ENCODE measurements around the gene ADH1B. TPM values are rescaled to one million over a fixed set of nuclear protein-coding genes. Genes with fewer than 3 reads are reported as not detected.

The ADH1B gene
- total and polyA plus RNA-seq, 4 donors, result 38.3 to 1,460 (median 911) TPM

DNA sequence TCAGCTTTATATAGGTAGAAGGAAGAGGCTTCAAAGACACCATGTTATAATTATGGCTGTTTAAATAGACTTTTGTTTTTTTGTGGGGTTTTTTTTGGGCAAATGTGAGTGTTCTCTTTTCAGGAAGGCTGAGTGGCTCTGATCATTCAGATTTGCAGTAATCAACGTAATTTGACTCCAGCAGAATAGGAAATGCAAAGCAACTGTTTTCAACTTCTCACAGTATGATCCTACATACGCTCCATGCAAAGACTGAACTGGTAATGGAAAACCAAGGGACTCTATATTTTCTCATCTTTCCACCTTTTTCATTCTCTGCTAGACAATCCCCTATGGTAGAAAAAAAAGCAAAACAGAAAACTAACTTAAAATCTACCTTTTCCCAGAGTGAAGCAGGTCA, 10.8 kb downstream of the ADH1B start:
- Histone ChIP-seq H3K27me3 (ENCODE audit: control insufficient read depth in 4 of 4, insufficient read depth in 4 of 4, low read length in 3 of 4) (no peaks in the 10 kb centered on the region), H3K4me3 (ENCODE audit: low read depth in 1 of 3, low read length in 3 of 3) (no peak overlapping the region), H3K9ac (ENCODE audit: low read depth in 1 of 2, low read length in 2 of 2) (no peak overlapping the region), H3K9me3 (ENCODE audit: control insufficient read depth in 4 of 4, low read length in 3 of 4) (no peaks in the 10 kb centered on the region), H3K36me3 (ENCODE audit: control insufficient read depth in 4 of 4, insufficient read depth in 3 of 4, low read depth in 1 of 4, low read length in 3 of 4) (peaks cover 5 to 60% (median 33%) of the 10 kb centered on the region in 4 donors), H3K4me1 (ENCODE audit: control insufficient read depth in 4 of 4, insufficient read depth in 4 of 4, low read length in 3 of 4) (peaks cover 0 to 1% (median 0%) of the 10 kb centered on the region in 4 donors), H3K27ac (ENCODE audit: low read depth in 1 of 2, low read length in 2 of 2) (no peak overlapping the region)
- 71% methylated on average over 2 of the region's 2 CpGs for WGBS
- TF ChIP-seq REST (IDR thresholded peaks at IDR 0.05) (no peak), SP1 (IDR thresholded peaks at IDR 0.05) (no peak), MAX (IDR thresholded peaks at IDR 0.05) (no peak), CTCF (IDR thresholded peaks at IDR 0.05; ENCODE audit: low read depth, low read length, missing input control) (no peak), TAF1 (conservative IDR thresholded peaks at IDR 0.05) (no peak), HNF4G (IDR thresholded peaks at IDR 0.05) (no peak), YY1 (IDR thresholded peaks at IDR 0.05) (no peak), RXRA (IDR thresholded peaks at IDR 0.05) (no peak), HNF4A (conservative IDR thresholded peaks at IDR 0.05) (no peak), NR2F2 (IDR thresholded peaks at IDR 0.05) (no peak), GABPA (IDR thresholded peaks at IDR 0.05 in 1 of 2, conservative IDR thresholded peaks at IDR 0.05 in 1 of 2) (no peak), FOXA1 (IDR thresholded peaks at IDR 0.05) (no peak), RAD21 (IDR thresholded peaks at IDR 0.05) (no peak), JUND (IDR thresholded peaks at IDR 0.05) (no peak), EGR1 (IDR thresholded peaks at IDR 0.05; ENCODE audit: low read depth in 2 of 2) (no peak), FOXA2 (IDR thresholded peaks at IDR 0.05) (no peak)
- TF ChIP-seq, protein P1, sequence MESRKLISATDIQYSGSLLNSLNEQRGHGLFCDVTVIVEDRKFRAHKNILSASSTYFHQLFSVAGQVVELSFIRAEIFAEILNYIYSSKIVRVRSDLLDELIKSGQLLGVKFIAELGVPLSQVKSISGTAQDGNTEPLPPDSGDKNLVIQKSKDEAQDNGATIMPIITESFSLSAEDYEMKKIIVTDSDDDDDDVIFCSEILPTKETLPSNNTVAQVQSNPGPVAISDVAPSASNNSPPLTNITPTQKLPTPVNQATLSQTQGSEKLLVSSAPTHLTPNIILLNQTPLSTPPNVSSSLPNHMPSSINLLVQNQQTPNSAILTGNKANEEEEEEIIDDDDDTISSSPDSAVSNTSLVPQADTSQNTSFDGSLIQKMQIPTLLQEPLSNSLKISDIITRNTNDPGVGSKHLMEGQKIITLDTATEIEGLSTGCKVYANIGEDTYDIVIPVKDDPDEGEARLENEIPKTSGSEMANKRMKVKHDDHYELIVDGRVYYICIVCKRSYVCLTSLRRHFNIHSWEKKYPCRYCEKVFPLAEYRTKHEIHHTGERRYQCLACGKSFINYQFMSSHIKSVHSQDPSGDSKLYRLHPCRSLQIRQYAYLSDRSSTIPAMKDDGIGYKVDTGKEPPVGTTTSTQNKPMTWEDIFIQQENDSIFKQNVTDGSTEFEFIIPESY (IDR thresholded peaks at IDR 0.05), result no peak
- TF ChIP-seq, protein P2, sequence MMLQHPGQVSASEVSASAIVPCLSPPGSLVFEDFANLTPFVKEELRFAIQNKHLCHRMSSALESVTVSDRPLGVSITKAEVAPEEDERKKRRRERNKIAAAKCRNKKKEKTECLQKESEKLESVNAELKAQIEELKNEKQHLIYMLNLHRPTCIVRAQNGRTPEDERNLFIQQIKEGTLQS (IDR thresholded peaks at IDR 0.05), result no peak
- DNase-seq (ENCODE audit: low spot score), result no peak
